ENCODE measurements around the gene NUDT7. TPM values are rescaled to one million over a fixed set of nuclear protein-coding genes. Genes with fewer than 3 reads are reported as not detected.

NUDT7 gene
- 6.0 TPM for polyA plus RNA-seq (2013, experiment 1 of 2)
- polyA plus RNA-seq (2013, experiment 2 of 2), result 6.0 TPM

DNA sequence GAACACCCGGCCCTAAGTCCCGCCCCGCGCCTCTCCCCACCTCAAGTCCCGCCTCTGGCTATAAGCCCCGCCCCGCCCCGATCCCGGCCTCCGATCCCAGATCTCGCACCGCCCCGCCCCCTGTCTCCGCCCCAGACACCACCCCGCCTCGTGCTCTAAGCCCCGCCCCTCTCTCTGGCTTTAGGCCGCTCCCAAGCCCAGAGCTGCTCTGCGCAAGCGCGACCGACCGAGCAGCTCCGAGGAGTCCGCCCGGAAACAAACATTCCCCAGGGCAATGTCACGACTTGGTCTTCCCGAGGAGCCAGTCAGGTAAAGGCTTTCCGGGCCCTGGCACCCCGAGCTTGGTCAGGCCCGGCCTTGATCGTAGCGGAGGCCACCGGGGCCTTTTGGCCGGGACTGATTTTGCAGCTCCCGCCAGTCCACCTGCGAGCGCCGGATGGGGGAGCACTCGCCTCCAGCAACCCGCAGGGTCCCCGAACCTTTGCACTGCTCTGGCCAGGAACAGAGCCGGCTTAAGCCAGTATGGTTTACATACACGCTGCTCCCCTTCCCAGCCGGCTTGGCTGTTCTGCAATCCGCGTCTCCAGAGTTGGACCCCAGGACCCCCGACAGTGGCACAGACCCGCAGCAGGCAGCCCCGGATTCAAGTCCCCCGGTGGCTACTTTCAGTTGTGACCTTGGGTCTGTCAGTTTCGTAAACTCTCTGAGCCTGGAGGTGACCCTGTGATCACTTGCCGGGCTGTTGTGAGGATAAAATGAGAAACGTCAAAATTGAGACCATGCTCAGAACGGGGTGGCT, at the start of gene NUDT7:
Gene NUDT7 (plus strand): TSS at position 206 of the 799 bp plus-strand sequence. CDS start 69 bp downstream, at position 275.
- peak within 1 kb of the TSS; percentile 67 for H3K9ac ChIP-seq (ENCODE audit: low read length)
- no peaks in the 10 kb centered on the region for H3K36me3 ChIP-seq (ENCODE audit: control insufficient read depth, insufficient read depth, low read length)
- no peaks in the 10 kb centered on the region for H3K79me1 ChIP-seq (ENCODE audit: low read length)
- no peak within 1 kb of the TSS for H2BK15ac ChIP-seq (replicated peaks; ENCODE audit: low read depth)
- peak within 1 kb of the TSS; percentile 30 for H4K8ac ChIP-seq (ENCODE audit: low read depth, low read length)
- no peak within 1 kb of the TSS for H2AK5ac ChIP-seq (ENCODE audit: low read length)
- no peak within 1 kb of the TSS for H2BK120ac ChIP-seq (ENCODE audit: low read depth, low read length)
- peak within 1 kb of the TSS; percentile 30 for H3K4me3 ChIP-seq (ENCODE audit: low read length)
- no peak within 1 kb of the TSS for H2BK5ac ChIP-seq (ENCODE audit: low read length)
- no peaks in the 10 kb centered on the region for H3K4me1 ChIP-seq (ENCODE audit: control insufficient read depth, low read depth, low read length)
- WGBS (ENCODE audit: extremely low coverage, insufficient coverage, low lambda C conversion rate), result no CpG with 5 or more reads among the region's 55 CpGs
- peak; percentile 99 for DNase-seq
- H3K23ac ChIP-seq (ENCODE audit: low read length), result no peak within 1 kb of the TSS
- H3K27me3 ChIP-seq (ENCODE audit: insufficient read depth, low read length, poor library complexity), result no peaks in the 10 kb centered on the region
- H3K4me2 ChIP-seq (ENCODE audit: low read length), result peak within 1 kb of the TSS; percentile 84
- H3K18ac ChIP-seq (ENCODE audit: low read length), result peak within 1 kb of the TSS; percentile 51
- H3K27ac ChIP-seq (ENCODE audit: low read depth, low read length), result peak within 1 kb of the TSS; percentile 46
- no peak within 1 kb of the TSS for H4K5ac ChIP-seq (ENCODE audit: low read length)
- H3K79me2 ChIP-seq (ENCODE audit: control insufficient read depth, insufficient read depth, low read length), result no peaks in the 10 kb centered on the region
- H3K56ac ChIP-seq (ENCODE audit: low read length), result peak within 1 kb of the TSS; percentile 86
- H3K4ac ChIP-seq (ENCODE audit: low read depth, low read length), result no peak within 1 kb of the TSS

DNA sequence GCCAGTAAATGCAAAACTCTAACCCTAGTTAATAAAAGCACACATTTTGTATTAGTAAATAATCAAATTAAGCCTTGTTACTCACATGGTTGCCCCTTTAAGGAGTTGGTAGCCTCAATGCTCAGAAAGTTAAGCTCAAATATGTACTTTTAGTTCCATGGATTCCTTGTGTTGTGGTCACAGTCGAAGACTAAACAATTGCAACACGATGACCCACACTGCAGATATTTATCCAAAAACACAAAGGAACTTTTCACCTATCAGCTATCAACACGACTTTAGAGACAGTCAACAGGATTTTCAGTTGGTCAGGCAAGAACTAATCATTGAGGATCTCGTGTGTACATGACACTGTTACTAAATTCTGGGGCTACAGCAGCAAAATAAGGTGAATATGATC, 47.4 kb upstream of the NUDT7 start:
- no peaks in the 10 kb centered on the region for H3K4me1 ChIP-seq (ENCODE audit: control insufficient read depth, low read depth, low read length)
- no peak overlapping the region for H3K4ac ChIP-seq (ENCODE audit: low read depth, low read length)
- H2BK5ac ChIP-seq (ENCODE audit: low read length), result no peak overlapping the region
- H4K8ac ChIP-seq (ENCODE audit: low read depth, low read length), result no peak overlapping the region
- no peak overlapping the region for H3K9ac ChIP-seq (ENCODE audit: low read length)
- H3K56ac ChIP-seq (ENCODE audit: low read length), result no peak overlapping the region
- H2AK5ac ChIP-seq (ENCODE audit: low read length), result no peak overlapping the region
- no peak for DNase-seq
- no peak overlapping the region for H2BK15ac ChIP-seq (replicated peaks; ENCODE audit: low read depth)
- H3K18ac ChIP-seq (ENCODE audit: low read length), result no peak overlapping the region
- H3K79me2 ChIP-seq (ENCODE audit: control insufficient read depth, insufficient read depth, low read length), result no peaks in the 10 kb centered on the region
- no peak overlapping the region for H3K27ac ChIP-seq (ENCODE audit: low read depth, low read length)
- no peak overlapping the region for H3K4me3 ChIP-seq (ENCODE audit: low read length)
- no peaks in the 10 kb centered on the region for H3K36me3 ChIP-seq (ENCODE audit: control insufficient read depth, insufficient read depth, low read length)
- no peak overlapping the region for H3K4me2 ChIP-seq (ENCODE audit: low read length)
- WGBS (ENCODE audit: extremely low coverage, insufficient coverage, low lambda C conversion rate), result no CpG with 5 or more reads among the region's 4 CpGs
- no peaks in the 10 kb centered on the region for H3K79me1 ChIP-seq (ENCODE audit: low read length)
- H2BK120ac ChIP-seq (ENCODE audit: low read depth, low read length), result no peak overlapping the region
- no peaks in the 10 kb centered on the region for H3K27me3 ChIP-seq (ENCODE audit: insufficient read depth, low read length, poor library complexity)
- H4K5ac ChIP-seq (ENCODE audit: low read length), result no peak overlapping the region
- H3K23ac ChIP-seq (ENCODE audit: low read length), result no peak overlapping the region

DNA sequence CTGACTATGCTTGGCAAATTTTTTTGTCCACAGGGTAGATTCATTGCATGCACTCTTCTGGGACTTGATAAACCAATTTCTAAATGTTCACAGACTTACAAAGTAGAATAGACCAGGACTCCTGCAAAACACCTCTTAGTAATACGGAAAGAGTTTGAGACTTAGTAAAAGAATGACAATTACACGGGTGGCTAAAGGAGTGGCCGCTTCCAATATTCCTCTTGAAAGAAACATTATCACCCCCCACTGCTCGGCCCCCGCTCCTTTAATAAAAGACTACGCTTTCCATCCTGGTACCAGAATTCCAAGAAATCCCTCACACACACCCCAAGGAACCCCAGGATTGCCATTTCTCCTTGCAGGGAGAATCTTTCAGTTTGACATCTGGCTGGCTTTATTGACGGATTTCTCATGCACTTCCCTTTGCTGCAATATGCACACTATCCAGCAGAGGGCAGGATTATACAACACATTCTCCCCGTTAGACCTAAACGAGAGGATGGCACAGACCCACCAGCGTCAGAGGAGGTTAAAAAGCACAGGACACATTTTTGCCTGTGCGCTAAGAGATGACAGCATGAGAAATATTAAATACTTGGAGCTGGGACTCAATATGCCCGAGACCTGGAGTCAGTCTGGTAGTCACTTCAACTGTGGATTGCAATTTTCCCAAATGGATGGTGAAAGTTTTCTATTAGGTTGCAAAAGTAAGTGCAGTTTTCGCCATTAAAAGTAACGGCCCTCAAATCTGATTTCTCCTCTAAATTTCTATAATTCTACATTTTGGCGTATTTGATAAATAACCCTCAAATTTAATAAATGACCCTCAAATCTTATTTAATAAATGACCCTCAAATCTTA, 46.6 kb upstream of the NUDT7 start:
- peak; percentile 82 for DNase-seq
- H3K4me3 ChIP-seq (ENCODE audit: low read length), result no peak overlapping the region

DNA sequence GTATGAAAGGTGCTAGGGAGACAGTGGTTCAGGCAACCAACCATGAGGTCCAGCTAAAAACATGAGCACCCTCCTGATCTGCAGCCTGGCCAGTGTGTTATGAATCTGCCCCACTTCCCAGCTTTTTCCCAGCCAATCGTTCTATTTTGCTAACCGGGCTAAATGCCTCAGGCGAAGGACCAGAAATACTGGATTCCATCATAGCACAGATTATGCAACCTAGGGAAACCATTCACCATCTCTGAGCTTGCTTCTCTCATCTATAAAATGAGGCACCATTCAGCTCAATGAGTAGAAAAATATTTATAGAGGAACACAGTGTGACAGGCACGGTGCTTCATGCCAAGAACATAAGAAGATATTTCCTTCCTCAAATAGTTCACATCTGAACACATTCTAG, 45.2 kb upstream of the NUDT7 start:
- Histone ChIP-seq H3K27me3 (ENCODE audit: insufficient read depth, low read length, poor library complexity) (no peaks in the 10 kb centered on the region), H3K18ac (ENCODE audit: low read length) (no peak overlapping the region), H3K36me3 (ENCODE audit: control insufficient read depth, insufficient read depth, low read length) (no peaks in the 10 kb centered on the region), H2BK120ac (ENCODE audit: low read depth, low read length) (no peak overlapping the region), H3K79me1 (ENCODE audit: low read length) (no peaks in the 10 kb centered on the region), H2BK15ac (replicated peaks; ENCODE audit: low read depth) (no peak overlapping the region), H3K79me2 (ENCODE audit: control insufficient read depth, insufficient read depth, low read length) (no peaks in the 10 kb centered on the region), H2AK5ac (ENCODE audit: low read length) (no peak overlapping the region), H3K27ac (ENCODE audit: low read depth, low read length) (no peak overlapping the region), H3K56ac (ENCODE audit: low read length) (no peak overlapping the region), H2BK5ac (ENCODE audit: low read length) (no peak overlapping the region), H3K4me3 (ENCODE audit: low read length) (no peak overlapping the region), H4K8ac (ENCODE audit: low read depth, low read length) (no peak overlapping the region), H3K23ac (ENCODE audit: low read length) (no peak overlapping the region), H3K9ac (ENCODE audit: low read length) (no peak overlapping the region), H3K4ac (ENCODE audit: low read depth, low read length) (no peak overlapping the region), H3K4me1 (ENCODE audit: control insufficient read depth, low read depth, low read length) (no peaks in the 10 kb centered on the region), H4K5ac (ENCODE audit: low read length) (no peak overlapping the region), H3K4me2 (ENCODE audit: low read length) (no peak overlapping the region)
- no CpG with 5 or more reads among the region's 4 CpGs for WGBS (ENCODE audit: extremely low coverage, insufficient coverage, low lambda C conversion rate)
- DNase-seq, result no peak

More for the DNA sequence above, 46.6 kb upstream of the NUDT7 start:
- Histone ChIP-seq H4K5ac (ENCODE audit: low read length) (no peak overlapping the region), H3K27ac (ENCODE audit: low read depth, low read length) (no peak overlapping the region), H3K56ac (ENCODE audit: low read length) (no peak overlapping the region), H3K18ac (ENCODE audit: low read length) (no peak overlapping the region), H3K4ac (ENCODE audit: low read depth, low read length) (no peak overlapping the region), H2BK5ac (ENCODE audit: low read length) (no peak overlapping the region), H3K23ac (ENCODE audit: low read length) (no peak overlapping the region), H3K9ac (ENCODE audit: low read length) (no peak overlapping the region), H3K79me1 (ENCODE audit: low read length) (no peaks in the 10 kb centered on the region), H2AK5ac (ENCODE audit: low read length) (no peak overlapping the region), H4K8ac (ENCODE audit: low read depth, low read length) (no peak overlapping the region), H3K4me1 (ENCODE audit: control insufficient read depth, low read depth, low read length) (no peaks in the 10 kb centered on the region), H3K36me3 (ENCODE audit: control insufficient read depth, insufficient read depth, low read length) (no peaks in the 10 kb centered on the region), H3K79me2 (ENCODE audit: control insufficient read depth, insufficient read depth, low read length) (no peaks in the 10 kb centered on the region), H3K4me2 (ENCODE audit: low read length) (no peak overlapping the region), H2BK120ac (ENCODE audit: low read depth, low read length) (no peak overlapping the region), H3K27me3 (ENCODE audit: insufficient read depth, low read length, poor library complexity) (no peaks in the 10 kb centered on the region), H2BK15ac (replicated peaks; ENCODE audit: low read depth) (no peak overlapping the region)
- WGBS (ENCODE audit: extremely low coverage, insufficient coverage, low lambda C conversion rate), result 100% methylated on average over 1 of the region's 15 CpGs

DNA sequence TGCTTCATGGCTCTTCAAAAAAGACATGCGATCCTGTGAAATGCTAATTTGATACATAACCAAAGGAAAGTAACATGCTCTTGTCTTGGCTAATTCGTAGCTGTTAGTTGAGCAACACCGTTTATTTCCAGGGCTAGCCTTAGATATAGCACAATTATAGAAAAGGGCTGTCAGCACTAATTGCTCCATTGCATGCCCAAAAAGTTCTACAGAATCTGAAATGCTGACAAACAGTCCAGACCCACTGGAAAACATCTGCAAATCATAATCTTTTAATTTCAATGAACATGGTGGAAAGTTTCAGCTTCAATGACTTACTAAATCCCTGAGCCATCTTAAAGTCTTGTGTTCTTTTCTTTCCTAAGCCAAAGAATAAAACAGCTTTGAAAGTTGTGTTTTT, 42.9 kb upstream of the NUDT7 start:
- Histone ChIP-seq H3K36me3 (ENCODE audit: control insufficient read depth, insufficient read depth, low read length) (no peaks in the 10 kb centered on the region), H2AK5ac (ENCODE audit: low read length) (no peak overlapping the region), H3K4ac (ENCODE audit: low read depth, low read length) (no peak overlapping the region), H3K23ac (ENCODE audit: low read length) (no peak overlapping the region), H3K4me2 (ENCODE audit: low read length) (no peak overlapping the region), H3K18ac (ENCODE audit: low read length) (no peak overlapping the region), H3K79me2 (ENCODE audit: control insufficient read depth, insufficient read depth, low read length) (no peaks in the 10 kb centered on the region), H3K4me1 (ENCODE audit: control insufficient read depth, low read depth, low read length) (no peaks in the 10 kb centered on the region), H2BK15ac (replicated peaks; ENCODE audit: low read depth) (no peak overlapping the region), H3K27me3 (ENCODE audit: insufficient read depth, low read length, poor library complexity) (no peaks in the 10 kb centered on the region), H3K9ac (ENCODE audit: low read length) (no peak overlapping the region), H2BK5ac (ENCODE audit: low read length) (no peak overlapping the region), H4K8ac (ENCODE audit: low read depth, low read length) (no peak overlapping the region), H3K79me1 (ENCODE audit: low read length) (no peaks in the 10 kb centered on the region), H3K56ac (ENCODE audit: low read length) (no peak overlapping the region), H3K27ac (ENCODE audit: low read depth, low read length) (no peak overlapping the region), H2BK120ac (ENCODE audit: low read depth, low read length) (no peak overlapping the region), H3K4me3 (ENCODE audit: low read length) (no peak overlapping the region), H4K5ac (ENCODE audit: low read length) (no peak overlapping the region)
- DNase-seq, result no peak
- no CpG with 5 or more reads among the region's 3 CpGs for WGBS (ENCODE audit: extremely low coverage, insufficient coverage, low lambda C conversion rate)

All from mesendoderm (in vitro differentiated cells).